H1 (cell line): ENCODE data around the gene COL26A1. TPM values are rescaled to one million over a fixed set of nuclear protein-coding genes. Genes with fewer than 3 reads are reported as not detected.

ENCODE experiments used
- CTCF ChIA-PET: fragments of 300-600 bp; sonication (Branson Sonifier 250); formaldehyde crosslinking; loops from one replicate; lab custom pipeline; 2021; ENCODE audit not compliant: partially characterized antibody; lab: Charles Lee
- POLR2A ChIA-PET: fragments of 300-600 bp; sonication (Branson Sonifier 250); formaldehyde crosslinking; loops from one replicate; lab custom pipeline; 2021; ENCODE audit warnings: inconsistent platforms; ENCODE audit not compliant: partially characterized antibody; lab: Charles Lee
- DNase-seq, 2 experiments: peaks; one replicate each; pipeline versions ENCODE4 v3.0.0 to v3.0.0-alpha.2; 2010 to 2022; ENCODE audit warnings: low spot score in 2 of 2, low read depth in 1 of 2, mixed read lengths in 1 of 2
- FAIRE-seq: peaks from 2 replicates; lab custom pipeline; 2011; peaks lifted over from hg19 to GRCh38; lab: Jason Lieb, UNC
- H2AFZ ChIP-seq: 2 replicates; pipeline ENCODE4 v1.8.1; 2012; ENCODE audit warnings: low read length, inconsistent platforms
- H2AK5ac ChIP-seq: 2 replicates; pipeline ENCODE4 v1.6.1; 2013; ENCODE audit warnings: low read depth, low read length
- H2BK120ac ChIP-seq: replicated peaks from 2 replicates; pipeline ENCODE3; 2013; ENCODE audit warnings: low read depth, low read length, inconsistent platforms
- H2BK12ac ChIP-seq: 2 replicates; pipeline ENCODE4 v1.6.1; 2013; ENCODE audit warnings: low read depth, low read length
- H2BK15ac ChIP-seq: 2 replicates; pipeline ENCODE4 v1.6.1; 2013; ENCODE audit warnings: low read length
- H2BK20ac ChIP-seq: 2 replicates; pipeline ENCODE4 v1.6.1; 2013; ENCODE audit warnings: low read length
- H2BK5ac ChIP-seq: 2 replicates; pipeline ENCODE4 v1.6.1; 2013; ENCODE audit warnings: low read depth, low read length
- H3K14ac ChIP-seq: 2 replicates; pipeline ENCODE4 v1.6.1; 2013; ENCODE audit warnings: inconsistent platforms; ENCODE audit not compliant: insufficient read length
- H3K18ac ChIP-seq: 2 replicates; pipeline ENCODE4 v1.6.1; 2013; ENCODE audit warnings: low read length; ENCODE audit errors: extremely low read depth
- H3K23ac ChIP-seq: 2 replicates; pipeline ENCODE4 v1.6.1; 2013; ENCODE audit warnings: inconsistent platforms; ENCODE audit not compliant: insufficient read length
- H3K23me2 ChIP-seq: 2 replicates; pipeline ENCODE4 v1.6.1; 2013; ENCODE audit warnings: low read depth, low read length
- H3K27ac ChIP-seq: 2 replicates; pipeline ENCODE4 v1.6.1; 2011; ENCODE audit warnings: low read depth, low read length, inconsistent platforms
- H3K27me3 ChIP-seq, 4 experiments: replicated peaks in 1 of 4; 1 replicate in 1 of 4; 2 replicates in 3 of 4; pipeline versions ENCODE4 v1.6.1 to v1.8.1; 2011 to 2013; ENCODE audit warnings: low read length in 3 of 4, mild to moderate bottlenecking in 3 of 4, inconsistent platforms in 2 of 4, mixed read lengths in 2 of 4, moderate library complexity in 1 of 4; ENCODE audit not compliant: control insufficient read depth in 3 of 4, insufficient read depth in 3 of 4; ENCODE audit errors: extremely low read depth in 1 of 4
- H3K36me3 ChIP-seq, 4 experiments: 2 replicates each; pipeline versions ENCODE4 v1.6.1 to v1.8.1; 2011 to 2013; ENCODE audit warnings: mild to moderate bottlenecking in 4 of 4, low read length in 3 of 4, moderate library complexity in 2 of 4, control low read depth in 1 of 4, inconsistent platforms in 1 of 4; ENCODE audit not compliant: insufficient read depth in 4 of 4, control insufficient read depth in 2 of 4
- H3K4ac ChIP-seq: replicated peaks from 2 replicates; pipeline ENCODE3; 2013; ENCODE audit warnings: low read length, low read depth, mixed read lengths, inconsistent platforms; ENCODE audit not compliant: insufficient read length
- H3K4me1 ChIP-seq, 4 experiments: replicated peaks in 1 of 4; 1 replicate in 1 of 4; 2 replicates in 3 of 4; pipeline versions ENCODE4 v1.6.1 to v1.8.1; 2011 to 2013; ENCODE audit warnings: low read length in 3 of 4, inconsistent platforms in 2 of 4, mixed read lengths in 1 of 4; ENCODE audit not compliant: insufficient read depth in 4 of 4, control insufficient read depth in 3 of 4
- H3K4me2 ChIP-seq, 2 experiments: 2 replicates each; pipeline versions ENCODE4 v1.6.1 to v1.8.1; 2011 to 2013; ENCODE audit warnings: low read depth in 2 of 2, low read length in 2 of 2, control low read depth in 1 of 2, inconsistent platforms in 1 of 2, mild to moderate bottlenecking in 1 of 2; ENCODE audit not compliant: insufficient read depth in 1 of 2
- H3K4me3 ChIP-seq, 4 experiments: fragments of 200-600, 300-600 bp in 1 of 4; sonication (generic), shearing (Covaris generic), sonication (Bioruptor Twin) in 1 of 4; 2 replicates each; pipeline versions ENCODE4 v1.5.1 to v1.8.1; 2011 to 2016; ENCODE audit warnings: low read length in 4 of 4, low read depth in 3 of 4, control low read depth in 2 of 4, inconsistent platforms in 2 of 4, mild to moderate bottlenecking in 2 of 4, mixed read lengths in 1 of 4, moderate library complexity in 1 of 4; ENCODE audit not compliant: insufficient read depth in 2 of 4; ENCODE audit errors: extremely low read depth in 1 of 4
- H3K56ac ChIP-seq: replicated peaks from 2 replicates; pipeline ENCODE3; 2013; ENCODE audit warnings: low read depth, mild to moderate bottlenecking, mixed read lengths, low read length, inconsistent platforms; ENCODE audit not compliant: insufficient read length
- H3K79me1 ChIP-seq: 2 replicates; pipeline ENCODE4 v1.6.1; 2013; ENCODE audit warnings: low read depth, low read length, control low read depth
- H3K79me2 ChIP-seq, 2 experiments: 2 replicates each; pipeline versions ENCODE4 v1.6.1 to v1.8.1; 2012 to 2013; ENCODE audit warnings: low read length in 2 of 2, mild to moderate bottlenecking in 2 of 2, inconsistent platforms in 1 of 2; ENCODE audit not compliant: insufficient read depth in 2 of 2, control insufficient read depth in 1 of 2
- H3K9ac ChIP-seq, 4 experiments: replicated peaks in 1 of 4; 1 replicate in 1 of 4; 2 replicates in 3 of 4; pipeline versions ENCODE4 v1.6.1 to v1.8.1; 2011 to 2013; ENCODE audit warnings: low read depth in 3 of 4, low read length in 3 of 4, control low read depth in 2 of 4, mild to moderate bottlenecking in 2 of 4, moderate library complexity in 2 of 4, inconsistent platforms in 1 of 4; ENCODE audit errors: extremely low read depth in 1 of 4
- H3K9me3 ChIP-seq, 2 experiments: 2 replicates each; pipeline versions ENCODE4 v1.6.1 to v1.8.1; 2012 to 2013; ENCODE audit warnings: mild to moderate bottlenecking in 2 of 2, moderate library complexity in 2 of 2, control low read depth in 1 of 2, inconsistent platforms in 1 of 2, low read depth in 1 of 2, low read length in 1 of 2, mixed read lengths in 1 of 2; ENCODE audit not compliant: insufficient read depth in 2 of 2
- H4K20me1 ChIP-seq, 2 experiments: replicated peaks in 1 of 2; 2 replicates each; pipeline versions ENCODE3 to v1.8.1; 2011 to 2013; ENCODE audit warnings: inconsistent platforms in 2 of 2, low read length in 2 of 2, mild to moderate bottlenecking in 1 of 2; ENCODE audit not compliant: insufficient read depth in 2 of 2, control insufficient read depth in 1 of 2
- H4K5ac ChIP-seq: 2 replicates; pipeline ENCODE4 v1.6.1; 2013; ENCODE audit warnings: low read length, low read depth, mixed read lengths, inconsistent platforms; ENCODE audit not compliant: insufficient read length
- H4K8ac ChIP-seq: 2 replicates; pipeline ENCODE4 v1.8.0; 2013; ENCODE audit warnings: mild to moderate bottlenecking, moderate library complexity, low read length, inconsistent platforms; ENCODE audit not compliant: insufficient read depth; ENCODE audit errors: extremely low read depth
- H4K91ac ChIP-seq: replicated peaks from 2 replicates; pipeline ENCODE3; 2013; ENCODE audit warnings: low read length, mixed read lengths, inconsistent platforms; ENCODE audit not compliant: insufficient read length
- MAFK ChIP-seq: IDR thresholded peaks from 2 replicates; pipeline ENCODE4 v1.6.1; 2012; ENCODE audit warnings: low read depth, mild to moderate bottlenecking, improper control_type of control experiment, low read length
- WGBS, 2 experiments: shearing (Covaris generic) in 1 of 2; methylation state at CpG; one replicate each; pipeline versions ENCODE4 v1.1.6 to v1.1.7; 2013 to 2015; ENCODE audit warnings: low lambda C conversion rate in 2 of 2, mixed read lengths in 2 of 2, inconsistent platforms in 1 of 2, low coverage in 1 of 2, missing lambda C conversion rate in 1 of 2; ENCODE audit not compliant: insufficient replicate concordance in 2 of 2, insufficient coverage in 1 of 2, insufficient read length in 1 of 2; ENCODE audit errors: extremely low coverage in 1 of 2, missing lambda C conversion rate in 1 of 2; 5-methylcytosine and 5-hydroxymethylcytosine counted together
- polyA plus RNA-seq, 7 experiments: library from polyadenylated mRNA; depleted of rRNA in 3 of 7; stranded (reverse) in 5 of 7; unstranded in 2 of 7; fragments of >200 nt in 5 of 7; fragments of 200-250 nt in 2 of 7; gene quantifications; 1 replicate in 5 of 7; 2 replicates in 1 of 7; 4 replicates in 1 of 7; pipeline versions ENCODE4 v1.2.1 to v1.2.3, GENCODE V29; 2011 to 2013; ENCODE audit warnings: missing spikeins in 2 of 7, mixed read lengths in 2 of 7
- total RNA-seq: library from RNA; stranded (reverse); fragmentation: NEBNext Ultra II Directional; extraction: Animal tissue kit (Norgen Biotek cat#: 25700); gene quantifications from 2 replicates; pipeline ENCODE4 v1.2.1, GENCODE V29; 2021

Gene COL26A1
- total and polyA plus RNA-seq, 2 of the 8 experiments (the other 6 are each of a cell fraction or from before 2014, with no cell fraction given), result 51.1 to 68.8 TPM

DNA sequence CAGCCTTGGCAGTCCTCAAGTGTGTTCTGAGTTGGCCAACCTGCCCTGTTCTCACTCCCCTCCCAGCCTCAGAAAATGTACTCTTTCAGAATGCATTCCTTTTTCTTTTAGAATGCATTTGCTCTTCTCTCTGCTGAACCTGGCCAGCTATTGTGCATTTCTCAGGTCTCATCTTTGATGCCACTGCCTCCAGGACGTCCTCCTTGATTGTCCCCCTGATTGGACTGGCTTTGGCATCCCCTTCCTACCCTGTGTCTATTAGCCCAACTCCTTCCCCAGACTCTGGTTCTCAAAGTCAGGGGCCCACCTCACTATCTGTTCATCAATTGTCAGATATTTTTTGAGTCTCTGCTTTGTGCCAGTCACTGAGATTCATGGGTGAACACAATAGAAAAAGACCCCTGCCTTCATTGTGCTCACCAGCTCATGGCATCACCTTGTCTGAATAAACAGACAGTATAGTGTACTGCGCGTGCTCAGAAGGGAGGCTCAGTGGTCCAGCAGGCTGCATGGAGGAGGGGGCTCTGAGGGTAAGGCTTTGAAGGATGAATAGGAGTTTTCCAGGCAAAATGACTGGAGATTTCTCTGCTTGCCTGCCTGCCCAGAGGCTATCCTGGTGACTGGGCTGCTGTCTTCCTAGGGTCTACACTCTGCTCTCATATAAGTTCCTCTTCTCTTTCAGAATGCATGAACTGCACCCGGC, 169.9 kb downstream of the COL26A1 start:
- no peak overlapping the region for H3K14ac ChIP-seq
- WGBS, 2 experiments, result 90% methylated on average over 4 of the region's 4 CpGs; no CpG with 5 or more reads in 1 of the 2 experiments
- no peak overlapping the region for H3K4ac ChIP-seq
- H3K56ac ChIP-seq, result no peak overlapping the region
- H3K9ac ChIP-seq, result no peak overlapping the region
- H3K18ac ChIP-seq, result no peak overlapping the region
- ChIA-PET POLR2A (interaction anchor here (0.6 kb wide), 1 partner anchor 718 kb away, joined by 4 read pairs; no protein-coding TSS in a partner anchor), CTCF (interaction anchor here (0.6 to 1.0 kb wide), 5 partner anchors 10 to 177 kb away, joined by 3 to 4 read pairs (median 3); no protein-coding TSS in a partner anchor)
- H2BK15ac ChIP-seq, result no peak overlapping the region
- H4K5ac ChIP-seq, result no peak overlapping the region
- no peaks in the 10 kb centered on the region for H3K36me3 ChIP-seq
- H3K23ac ChIP-seq, result no peak overlapping the region
- H3K4me3 ChIP-seq, result no peak overlapping the region
- H2AFZ ChIP-seq, result no peak overlapping the region
- H2BK20ac ChIP-seq, result no peak overlapping the region
- no peaks in the 10 kb centered on the region; the same call in 1 of the 2 replicates for H3K23me2 ChIP-seq
- 0 out of 2 replicates have a peak, but pooled peaks cover 4% of the 10 kb centered on the region for H3K79me1 ChIP-seq
- H2BK120ac ChIP-seq, result no peak overlapping the region
- no peaks in the 10 kb centered on the region for H3K9me3 ChIP-seq
- no peaks in the 10 kb centered on the region for H3K27me3 ChIP-seq
- no peak for TF ChIP-seq MAFK
- H3K79me2 ChIP-seq, result no peaks in the 10 kb centered on the region
- no peak overlapping the region for H2AK5ac ChIP-seq
- peaks cover 0 to 6% of the 10 kb centered on the region in 2 experiments for H4K20me1 ChIP-seq
- no peak overlapping the region for H3K27ac ChIP-seq
- H4K8ac ChIP-seq, result no peak overlapping the region
- no peak overlapping the region for H2BK5ac ChIP-seq
- H4K91ac ChIP-seq, result no peak overlapping the region
- FAIRE-seq (no peak), DNase-seq (no peak)
- H3K4me1 ChIP-seq, result no peaks in the 10 kb centered on the region; a peak in 1 of 7 replicates
- H3K4me2 ChIP-seq, result no peak overlapping the region
- no peak overlapping the region for H2BK12ac ChIP-seq
